GM20431 (cell line): ENCODE measurements around the gene DCC.

Source experiments
- in situ Hi-C: fragments of 300-500 bp; cut with MseI, MboI; formaldehyde crosslinking; loops from one replicate; pipeline ENCODE4 v1.15.0; 2020; ENCODE audit warnings: low sequenced_read_pairs; ENCODE audit not compliant: unreplicated experiment

The DCC gene

GRCh38 chr18:52572036-52573000, 232.3 kb downstream of the DCC start:
- in situ Hi-C loops: no loop called here

- in situ Hi-C loops: no loop called here
These were observed 237.8 kb downstream of the DCC start for GRCh38 chr18:52577795-52578194.

GRCh38 chr18:52582061-52582460, 242.1 kb downstream of the DCC start:
- in situ Hi-C loops: no loop called here

GRCh38 chr18:52582516-52582915, 242.5 kb downstream of the DCC start:
- in situ Hi-C loops: no loop called here

- in situ Hi-C loops: no loop called here
These were observed 248.9 kb downstream of the DCC start for GRCh38 chr18:52588931-52589330.

GRCh38 chr18:52596748-52597435, 256.9 kb downstream of the DCC start:
- in situ Hi-C loops: no loop called here

GRCh38 chr18:52598921-52599320, 258.9 kb downstream of the DCC start:
- in situ Hi-C loops: no loop called here

- in situ Hi-C loops: no loop called here
These were observed 262.8 kb downstream of the DCC start for GRCh38 chr18:52602820-52603219.

GRCh38 chr18:52605345-52605744, 265.3 kb downstream of the DCC start:
- in situ Hi-C loops: no loop called here

GRCh38 chr18:52607985-52608384, 268.0 kb downstream of the DCC start:
- in situ Hi-C loops: no loop called here

- in situ Hi-C loops: no loop called here
These were observed 270.6 kb downstream of the DCC start for GRCh38 chr18:52610451-52611115.

GRCh38 chr18:52612406-52612805, 272.4 kb downstream of the DCC start:
- in situ Hi-C loops: no loop called here

GRCh38 chr18:52615321-52615720, 275.3 kb downstream of the DCC start:
- in situ Hi-C loops: no loop called here

GRCh38 chr18:52615943-52616342, 275.9 kb downstream of the DCC start:
- in situ Hi-C loops: no loop called here

- in situ Hi-C loops: no loop called here
These were observed 277.9 kb downstream of the DCC start for GRCh38 chr18:52617931-52618330.

GRCh38 chr18:52620926-52621439, 281.0 kb downstream of the DCC start:
- in situ Hi-C loops: no loop called here

GRCh38 chr18:52624702-52625101, 284.7 kb downstream of the DCC start:
- in situ Hi-C loops: no loop called here

- in situ Hi-C loops: no loop called here
These were observed 296.5 kb downstream of the DCC start for GRCh38 chr18:52636536-52636935.

- in situ Hi-C loops: no loop called here
These were observed 308.2 kb downstream of the DCC start for GRCh38 chr18:52648201-52648600.

- in situ Hi-C loops: loop anchor here (25.0 kb wide), 2 partner anchors 315 to 990 kb away; partner anchors contain the start of gene DCC
These were observed 312.4 kb downstream of the DCC start for GRCh38 chr18:52652391-52652790.
